Heart right ventricle (tissue), 16 donors: ENCODE data around the gene FAM234B. TPM values are rescaled to one million over a fixed set of nuclear protein-coding genes. Genes with fewer than 3 reads are reported as not detected.

Source experiments
- ATAC-seq, 8 donors: fragments of 200-7000 bp; cut with Tn5 transposase; one replicate each; pipeline ENCODE4 v1.9.1; 2020; ENCODE audit warnings: mild to moderate bottlenecking in 8 of 8, moderate library complexity in 8 of 8, moderate number of reproducible peaks in 1 of 8
- DNase-seq, 2 donors: peaks; one replicate each; pipeline ENCODE4 v3.0.0-alpha.2; 2020
- H3K27ac ChIP-seq, 10 donors: fragments of 200-600 bp; sonication (generic) in 2 of 10; one replicate each; pipeline versions ENCODE4 v1.5.0 to v1.8.0; 2020 to 2022; ENCODE audit warnings: mild to moderate bottlenecking in 3 of 10
- H3K27me3 ChIP-seq, 7 donors: fragments of 200-600 bp; one replicate each; pipeline ENCODE4 v1.8.0; 2021 to 2022; ENCODE audit warnings: mild to moderate bottlenecking in 2 of 7
- H3K36me3 ChIP-seq, 9 donors: fragments of 200-600 bp; sonication (generic) in 1 of 9; one replicate each; pipeline versions ENCODE4 v1.5.0 to v1.8.0; 2020 to 2022; ENCODE audit warnings: mild to moderate bottlenecking in 2 of 9
- H3K4me1 ChIP-seq, 9 donors: fragments of 200-600 bp; sonication (generic) in 1 of 9; one replicate each; pipeline versions ENCODE4 v1.5.0 to v1.8.0; 2020 to 2022; ENCODE audit warnings: mild to moderate bottlenecking in 4 of 9
- H3K4me3 ChIP-seq, 10 donors: fragments of 200-600 bp; sonication (generic) in 2 of 10; one replicate each; pipeline versions ENCODE4 v1.5.0 to v1.8.0; 2020 to 2022; ENCODE audit warnings: mild to moderate bottlenecking in 7 of 10, moderate library complexity in 2 of 10
- H3K9me3 ChIP-seq, 11 donors: fragments of 200-600 bp in 10 of 11; sonication (generic) in 2 of 11; one replicate each; pipeline versions ENCODE4 v1.5.0 to v1.8.0; 2013 to 2022; ENCODE audit warnings: mild to moderate bottlenecking in 2 of 11, control low read depth in 1 of 11, moderate library complexity in 1 of 11
- WGBS, 2 donors: extraction: QIAGEN DNeasy Blood & Tissue Kit; methylation state at CpG; one replicate each; pipeline ENCODE4 v1.1.7; 2013; ENCODE audit warnings: inconsistent platforms in 1 of 2; 5-methylcytosine and 5-hydroxymethylcytosine counted together
- intact Hi-C, 10 donors: fragments of 100-400 bp; cut with DNase I; formaldehyde crosslinking; loops; one replicate each; pipeline versions ENCODE4 v1.11.1 to v1.14.2; 2022
- polyA plus RNA-seq, 2 donors: library from polyadenylated mRNA; stranded (reverse); fragments of 200-250 nt; gene quantifications; one replicate each; pipeline ENCODE4 v1.2.3, GENCODE V29; 2013
- total RNA-seq, 10 donors: library from RNA; stranded (reverse); fragmentation: NEBNext Ultra II Directional in 3 of 10; extraction: Animal tissue kit (Norgen Biotek cat#: 25700) in 3 of 10; gene quantifications; one replicate each; pipeline versions ENCODE4 v1.2.1 to v1.2.4, GENCODE V29; 2021 to 2023
- TF ChIP-seq, protein P1 (sequence below), 9 donors: fragments of 200-600 bp; sonication (generic) in 2 of 9; IDR thresholded peaks; one replicate each; pipeline versions ENCODE4 v1.5.0 to v1.8.0; 2021 to 2022; ENCODE audit warnings: antibody characterized with exemption in 9 of 9, mild to moderate bottlenecking in 5 of 9, moderate library complexity in 1 of 9
- donor health status: Arrhythmogenic right ventricular cardiomyopathy.
- donor health status: ischemic (EF 13 %, LVEDD 7.1; RV severe dilation, severe dysfunction).
- donor health status: healthy with polysubstance abuse.
- donor health status: DM: no; HTN: yes; CAD: no.
- donor health status: DM: no; HTN: no; CAD: no.
- donor health status: ischemic (EF 25% LVEDD 6.9; RV normal size, moderate dysfunction).
- donor health status: ischemic (EF 25% LVEDD 5.7; RV mildly dilated, moderate dysfunction).
- donor health status: healthy.
- donor health status: DM: yes; HTN: yes; CAD: no.
- donor health status: Ischemic cardiomyopathy.
- donor health status: ischemic (EF 35%, LVEDD 5.7; RV mildly dilated, moderate dysfunction).
- donor health status: nonischemic (EF 11% LVEDD 7.7; RV severe dilation, severe dysfunction).
- donor health status: DM: yes; HTN: yes; CAD: no.
- donor health status: PGD.
- donor health status: ischemic (EF 29% LVEDD 5.4; RV normal size, mild dysfunction).
- donor health status: nonischemic (EF 23%, LVEDD 6.1; RV moderate dilation, normal function).

Gene FAM234B
- total and polyA plus RNA-seq, 12 donors, result 0.59 to 3.6 (median 2.2) TPM

- ATAC-seq, result no peak
- Histone ChIP-seq H3K9me3 (no peaks in the 10 kb centered on the region), H3K4me3 (no peak overlapping the region), H3K27me3 (no peaks in the 10 kb centered on the region), H3K4me1 (no peaks in the 10 kb centered on the region), H3K27ac (no peak overlapping the region), H3K36me3 (peaks cover 0 to 58% (median 4%) of the 10 kb centered on the region in 9 donors)
- intact Hi-C loops, result no loop called here
- TF ChIP-seq, protein P1, sequence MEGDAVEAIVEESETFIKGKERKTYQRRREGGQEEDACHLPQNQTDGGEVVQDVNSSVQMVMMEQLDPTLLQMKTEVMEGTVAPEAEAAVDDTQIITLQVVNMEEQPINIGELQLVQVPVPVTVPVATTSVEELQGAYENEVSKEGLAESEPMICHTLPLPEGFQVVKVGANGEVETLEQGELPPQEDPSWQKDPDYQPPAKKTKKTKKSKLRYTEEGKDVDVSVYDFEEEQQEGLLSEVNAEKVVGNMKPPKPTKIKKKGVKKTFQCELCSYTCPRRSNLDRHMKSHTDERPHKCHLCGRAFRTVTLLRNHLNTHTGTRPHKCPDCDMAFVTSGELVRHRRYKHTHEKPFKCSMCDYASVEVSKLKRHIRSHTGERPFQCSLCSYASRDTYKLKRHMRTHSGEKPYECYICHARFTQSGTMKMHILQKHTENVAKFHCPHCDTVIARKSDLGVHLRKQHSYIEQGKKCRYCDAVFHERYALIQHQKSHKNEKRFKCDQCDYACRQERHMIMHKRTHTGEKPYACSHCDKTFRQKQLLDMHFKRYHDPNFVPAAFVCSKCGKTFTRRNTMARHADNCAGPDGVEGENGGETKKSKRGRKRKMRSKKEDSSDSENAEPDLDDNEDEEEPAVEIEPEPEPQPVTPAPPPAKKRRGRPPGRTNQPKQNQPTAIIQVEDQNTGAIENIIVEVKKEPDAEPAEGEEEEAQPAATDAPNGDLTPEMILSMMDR (IDR thresholded peaks at IDR 0.05), result no peak
- DNase-seq, result no peak
These were observed 30.9 kb downstream of the FAM234B start for GRCh38 chr12:13075118-13075480.

DNA sequence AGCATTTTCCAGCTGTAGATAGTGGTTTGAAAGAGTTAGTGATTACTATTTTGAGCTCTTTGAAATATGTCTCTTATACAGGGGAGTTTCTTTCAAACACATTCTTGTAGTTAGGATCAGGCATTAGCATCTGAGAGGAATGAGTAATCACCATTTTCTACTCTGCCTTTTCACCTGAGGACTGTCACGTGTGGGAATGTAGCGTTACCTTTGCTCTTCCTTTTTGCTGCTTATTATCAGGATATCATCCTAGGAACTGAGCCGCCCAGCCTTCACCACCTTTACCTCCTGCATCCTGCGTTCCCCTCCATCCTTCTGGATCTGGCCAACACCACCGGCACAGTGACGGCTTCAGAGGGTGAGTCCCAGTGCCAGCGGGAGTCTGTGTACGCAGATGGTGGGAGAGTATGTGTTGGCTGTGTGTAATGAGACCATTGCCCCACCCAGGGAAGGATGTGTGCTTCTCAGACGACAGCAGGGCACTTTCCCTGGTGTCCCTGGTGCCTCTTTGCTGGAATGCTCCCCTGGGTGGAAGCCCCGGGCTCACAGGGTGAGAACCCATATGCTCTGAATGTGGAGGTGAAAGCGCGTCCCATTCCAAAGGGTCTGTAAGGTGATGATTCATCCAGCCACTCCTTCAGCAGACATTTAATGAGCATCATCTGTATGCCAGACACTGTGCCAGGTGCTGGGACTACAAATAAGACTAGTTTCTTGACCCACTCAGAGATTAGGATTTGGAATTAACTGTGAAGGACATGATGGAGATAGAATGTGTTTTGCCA is 31.8 kb downstream of the FAM234B start:
- intact Hi-C loops, result no loop called here

GRCh38 chr12:13079440-13079906 is 35.3 kb downstream of the FAM234B start:
- H3K4me3 ChIP-seq, result no peak overlapping the region
- WGBS, 2 donors, result 85 to 86% methylated on average over 8 of the region's 8 CpGs
- no peaks in the 10 kb centered on the region for H3K9me3 ChIP-seq
- DNase-seq (no peak), ATAC-seq (no peak)
- intact Hi-C loops, result no loop called here
- no peaks in the 10 kb centered on the region for H3K27me3 ChIP-seq
- TF ChIP-seq, protein P1 (IDR thresholded peaks at IDR 0.05), result no peak
- peaks cover 0 to 52% (median 0%) of the 10 kb centered on the region in 9 donors for H3K36me3 ChIP-seq
- H3K4me1 ChIP-seq, result no peaks in the 10 kb centered on the region
- H3K27ac ChIP-seq, result no peak overlapping the region

More for the DNA sequence above, 31.8 kb downstream of the FAM234B start:
- ATAC-seq, result no peak
- Histone ChIP-seq H3K9me3 (no peaks in the 10 kb centered on the region), H3K27ac (no peak overlapping the region), H3K27me3 (no peaks in the 10 kb centered on the region), H3K36me3 (peaks cover 0 to 57% (median under 1%) of the 10 kb centered on the region in 9 donors), H3K4me3 (no peak overlapping the region), H3K4me1 (no peaks in the 10 kb centered on the region)
- 85 to 92% methylated on average over 12 of the region's 12 CpGs for WGBS, 2 donors
- DNase-seq, result no peak
- TF ChIP-seq, protein P1 (IDR thresholded peaks at IDR 0.05), result no peak

- Histone ChIP-seq H3K27ac (no peak overlapping the region), H3K36me3 (peaks cover 0 to 51% (median 0%) of the 10 kb centered on the region in 9 donors), H3K4me1 (no peaks in the 10 kb centered on the region), H3K4me3 (no peak overlapping the region), H3K9me3 (no peaks in the 10 kb centered on the region), H3K27me3 (no peaks in the 10 kb centered on the region)
- ATAC-seq (no peak), DNase-seq (no peak)
- intact Hi-C loops, result no loop called here
- WGBS, 2 donors, result 91 to 92% methylated on average over 3 of the region's 3 CpGs
- TF ChIP-seq, protein P1 (IDR thresholded peaks at IDR 0.05), result no peak
These were observed 36.1 kb downstream of the FAM234B start for GRCh38 chr12:13080266-13080665.
